Gastroesophageal sphincter (tissue), 4 donors: ENCODE data around the gene CST4. TPM values are rescaled to one million over a fixed set of nuclear protein-coding genes. Genes with fewer than 3 reads are reported as not detected.
"Not testable (repeated sequence)": the region's sequence is repeated elsewhere in the genome, so short reads cannot be mapped to it uniquely, and the experiment has no call there.

Experiments
- ATAC-seq: fragments of 150-250 bp; one replicate; pipeline ENCODE4 v1.9.1; 2016; ENCODE audit warnings: mild to moderate bottlenecking, moderate library complexity
- H3K27ac ChIP-seq, 4 donors: fragments of 200-600 bp; sonication (generic) in 3 of 4; 1 replicate in 3 of 4; 2 replicates in 1 of 4; pipeline ENCODE4 v1.5.1; 2016 to 2019
- H3K27me3 ChIP-seq: fragments of 200-600 bp; sonication (generic); one replicate; pipeline ENCODE4 v1.5.1; 2019
- H3K36me3 ChIP-seq, 2 donors: fragments of 200-600 bp; sonication (generic); one replicate each; pipeline ENCODE4 v1.5.1; 2019; ENCODE audit warnings: control low read depth in 1 of 2
- H3K4me1 ChIP-seq, 3 donors: fragments of 200-600 bp; sonication (generic); 1 replicate in 2 of 3; 2 replicates in 1 of 3; pipeline ENCODE4 v1.5.1; 2016 to 2019; ENCODE audit warnings: control low read depth in 2 of 3
- H3K4me3 ChIP-seq, 2 donors: fragments of 200-600 bp; sonication (generic); one replicate each; pipeline ENCODE4 v1.5.1; 2019; ENCODE audit warnings: mild to moderate bottlenecking in 1 of 2, moderate library complexity in 1 of 2
- H3K9me3 ChIP-seq, 3 donors: fragments of 200-600 bp; sonication (generic); one replicate each; pipeline ENCODE4 v1.5.1; 2017 to 2019; ENCODE audit warnings: control low read depth in 2 of 3
- EP300 ChIP-seq: sonication (generic); formaldehyde crosslinking; IDR thresholded peaks from one replicate; pipeline ENCODE4 v1.6.1; 2017; ENCODE audit warnings: antibody characterized with exemption, mild to moderate bottlenecking
- POLR2A ChIP-seq, 2 donors: fragments of 450-650 bp; IDR thresholded peaks; one replicate each; pipeline ENCODE4 v1.6.1; 2017; ENCODE audit warnings: antibody characterized with exemption in 2 of 2, mild to moderate bottlenecking in 2 of 2, moderate library complexity in 1 of 2
- POLR2AphosphoS5 ChIP-seq: sonication (generic); formaldehyde crosslinking; IDR thresholded peaks from one replicate; pipeline ENCODE4 v1.6.1; 2017; ENCODE audit warnings: antibody characterized with exemption
- WGBS, 2 donors: methylation state at CpG; one replicate each; pipeline ENCODE4 v1.1.5; 2018; ENCODE audit warnings: low coverage in 1 of 2; 5-methylcytosine and 5-hydroxymethylcytosine counted together
- total RNA-seq, 4 donors: library from RNA; depleted of rRNA; stranded (reverse); fragments of >200 nt; gene quantifications; one replicate each; pipeline ENCODE4 v1.1.0, GENCODE V29; 2016
- TF ChIP-seq, protein P1 (sequence below), 4 experiments: fragments of 200-600 bp in 2 of 4; fragments of 450-650 bp in 2 of 4; sonication (generic) in 1 of 4; IDR thresholded peaks; one replicate each; pipeline ENCODE4 v1.5.1; 2017 to 2019; ENCODE audit warnings: antibody characterized with exemption in 4 of 4, mild to moderate bottlenecking in 2 of 4, moderate library complexity in 2 of 4

CST4 gene
- total RNA-seq, 4 donors from 2014 or later: not detected

DNA sequence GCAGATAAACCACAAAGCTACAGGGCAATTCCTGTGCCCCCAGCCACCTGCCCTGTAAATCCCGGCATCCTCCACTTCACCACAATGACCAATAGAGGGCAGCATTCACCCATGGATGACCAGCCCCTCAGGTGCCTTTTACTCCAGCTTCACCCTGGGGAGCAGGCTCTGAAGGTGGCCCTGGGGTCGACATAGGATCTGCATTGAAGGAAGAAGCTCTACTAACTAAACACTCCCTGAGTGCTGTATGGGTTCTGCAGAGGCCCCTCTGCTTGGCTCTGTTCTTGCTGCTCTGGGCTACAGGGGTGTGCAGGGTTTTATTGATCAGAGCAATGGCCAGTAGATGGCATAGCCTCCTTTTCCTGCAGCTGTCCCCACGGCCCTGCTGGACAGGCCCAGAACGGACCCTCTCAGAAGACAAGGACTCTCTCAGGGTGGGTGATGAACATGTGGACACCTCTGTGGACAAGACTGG is 20.3 kb downstream of the CST4 start:
- WGBS, 2 donors: 0 to 10% methylated on average over 1 to 3 of the region's 4 CpGs
- Histone ChIP-seq H3K27me3 (no peaks in the 10 kb centered on the region), H3K4me3 (no peak overlapping the region), H3K36me3 (no peaks in the 10 kb centered on the region), H3K9me3 (no peaks in the 10 kb centered on the region), H3K4me1 (no peaks in the 10 kb centered on the region), H3K27ac (no peak overlapping the region)
- ATAC-seq: peak; percentile 66
- TF ChIP-seq, protein P1, sequence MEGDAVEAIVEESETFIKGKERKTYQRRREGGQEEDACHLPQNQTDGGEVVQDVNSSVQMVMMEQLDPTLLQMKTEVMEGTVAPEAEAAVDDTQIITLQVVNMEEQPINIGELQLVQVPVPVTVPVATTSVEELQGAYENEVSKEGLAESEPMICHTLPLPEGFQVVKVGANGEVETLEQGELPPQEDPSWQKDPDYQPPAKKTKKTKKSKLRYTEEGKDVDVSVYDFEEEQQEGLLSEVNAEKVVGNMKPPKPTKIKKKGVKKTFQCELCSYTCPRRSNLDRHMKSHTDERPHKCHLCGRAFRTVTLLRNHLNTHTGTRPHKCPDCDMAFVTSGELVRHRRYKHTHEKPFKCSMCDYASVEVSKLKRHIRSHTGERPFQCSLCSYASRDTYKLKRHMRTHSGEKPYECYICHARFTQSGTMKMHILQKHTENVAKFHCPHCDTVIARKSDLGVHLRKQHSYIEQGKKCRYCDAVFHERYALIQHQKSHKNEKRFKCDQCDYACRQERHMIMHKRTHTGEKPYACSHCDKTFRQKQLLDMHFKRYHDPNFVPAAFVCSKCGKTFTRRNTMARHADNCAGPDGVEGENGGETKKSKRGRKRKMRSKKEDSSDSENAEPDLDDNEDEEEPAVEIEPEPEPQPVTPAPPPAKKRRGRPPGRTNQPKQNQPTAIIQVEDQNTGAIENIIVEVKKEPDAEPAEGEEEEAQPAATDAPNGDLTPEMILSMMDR (IDR thresholded peaks at IDR 0.05): peak; percentile 57 to 83 (median 68)
- no peak for TF ChIP-seq POLR2AphosphoS5

DNA sequence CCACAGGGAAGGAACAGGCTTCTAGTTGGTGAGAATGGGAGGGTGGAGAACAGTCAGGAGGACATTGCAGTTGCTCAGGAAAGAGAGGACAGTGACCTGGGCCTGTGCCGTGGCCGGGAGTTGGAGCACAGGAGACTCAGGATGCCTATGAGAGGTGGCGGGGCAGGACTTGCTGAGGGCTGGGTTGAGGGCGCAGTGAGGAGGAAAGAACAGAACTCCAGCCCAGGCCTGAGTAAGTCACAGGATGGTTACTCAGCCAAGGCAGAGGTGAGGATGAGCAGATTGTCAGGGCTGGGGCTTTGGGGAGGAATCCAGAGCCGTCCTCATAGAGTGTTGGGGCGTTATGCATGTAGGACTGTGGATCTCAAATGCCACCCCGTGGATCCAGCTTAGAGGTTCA is 21.2 kb downstream of the CST4 start:
- H3K9me3 ChIP-seq: no peaks in the 10 kb centered on the region
- TF ChIP-seq POLR2AphosphoS5 (no peak), EP300 (no peak), POLR2A (IDR thresholded peaks at IDR 0.05) (no peak)
- TF ChIP-seq, protein P1 (IDR thresholded peaks at IDR 0.05): no peak
- no peaks in the 10 kb centered on the region for H3K4me1 ChIP-seq
- H3K36me3 ChIP-seq: no peaks in the 10 kb centered on the region
- ATAC-seq: no peak
- no peak overlapping the region for H3K4me3 ChIP-seq
- H3K27ac ChIP-seq: no peak overlapping the region
- H3K27me3 ChIP-seq: no peaks in the 10 kb centered on the region
- 64 to 78% methylated on average over 2 to 7 of the region's 7 CpGs for WGBS, 2 donors

DNA sequence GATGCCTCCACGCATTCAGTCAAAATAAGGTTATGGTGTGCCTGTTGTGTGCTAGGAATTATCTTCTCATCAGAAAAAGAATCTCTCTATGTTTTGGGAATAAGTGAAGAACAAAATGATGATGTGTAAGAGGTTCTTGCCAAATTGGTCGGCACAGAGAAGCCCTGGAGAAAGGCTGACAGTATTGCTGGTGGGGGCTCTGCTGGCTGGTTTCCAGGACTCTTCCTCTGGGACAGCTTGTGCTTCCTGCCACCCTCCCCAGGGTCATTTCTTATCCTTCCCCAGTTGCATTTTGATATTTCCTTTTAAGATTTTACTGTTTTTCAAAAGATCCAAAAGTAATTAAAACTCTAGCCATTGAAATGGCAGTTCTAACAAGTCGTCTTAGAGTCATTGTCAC is 22.1 kb downstream of the CST4 start:
- Histone ChIP-seq H3K9me3 (no peaks in the 10 kb centered on the region), H3K4me1 (no peaks in the 10 kb centered on the region), H3K27ac (no peak overlapping the region), H3K36me3 (no peaks in the 10 kb centered on the region), H3K27me3 (no peaks in the 10 kb centered on the region), H3K4me3 (no peak overlapping the region)
- 20 to 40% methylated on average over 2 to 3 of the region's 3 CpGs for WGBS, 2 donors
- ATAC-seq: no peak
- TF ChIP-seq POLR2AphosphoS5: no peak
- no peak for TF ChIP-seq POLR2A (IDR thresholded peaks at IDR 0.05)
- TF ChIP-seq EP300: no peak
- TF ChIP-seq, protein P1 (IDR thresholded peaks at IDR 0.05): no peak

DNA sequence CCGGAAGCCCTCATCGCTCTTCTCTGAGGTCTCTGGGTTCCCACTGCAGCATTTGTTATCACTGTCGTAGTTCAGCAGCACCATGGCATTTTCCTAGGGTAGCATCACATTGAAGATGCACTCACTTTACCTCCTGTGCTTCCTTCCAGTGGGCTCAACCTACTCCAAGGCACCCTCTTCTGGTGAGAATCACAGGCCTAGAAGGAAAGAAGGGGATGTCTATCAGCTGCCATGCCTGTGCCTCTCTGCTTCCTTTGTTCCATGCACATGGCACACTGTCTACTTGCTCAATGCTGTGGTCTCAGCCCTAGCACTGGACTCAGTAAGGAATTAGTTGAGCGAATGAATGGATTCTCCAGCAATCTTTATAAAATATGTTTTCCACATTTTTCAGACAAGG is 22.6 kb downstream of the CST4 start:
- TF ChIP-seq POLR2A (IDR thresholded peaks at IDR 0.05): no peak
- no peak overlapping the region for H3K4me3 ChIP-seq
- 78 to 83% methylated on average over 3 to 4 of the region's 4 CpGs for WGBS, 2 donors
- H3K36me3 ChIP-seq: no peaks in the 10 kb centered on the region
- H3K4me1 ChIP-seq: no peaks in the 10 kb centered on the region
- H3K9me3 ChIP-seq: no peaks in the 10 kb centered on the region
- no peaks in the 10 kb centered on the region for H3K27me3 ChIP-seq
- ATAC-seq: no peak
- H3K27ac ChIP-seq: no peak overlapping the region

DNA sequence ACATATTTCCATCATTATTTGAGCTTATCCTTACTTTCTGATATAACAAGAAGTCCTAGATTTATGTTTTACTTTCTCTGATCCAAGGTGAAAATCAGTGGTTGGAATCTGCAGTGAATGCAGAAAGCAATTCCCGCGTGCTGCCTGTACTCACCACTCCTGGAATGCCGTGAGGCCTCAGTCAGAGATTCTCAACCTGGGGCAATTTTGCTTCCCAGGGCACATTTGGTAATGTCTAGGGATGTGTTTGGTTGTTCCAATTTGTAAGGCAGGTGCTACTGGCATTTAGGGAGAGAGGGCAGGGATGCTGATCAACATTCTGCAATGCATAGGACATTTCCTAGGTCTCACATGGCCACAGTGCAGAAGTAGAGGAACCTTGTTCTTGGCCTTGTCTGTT is 23.9 kb downstream of the CST4 start:
- WGBS, 2 donors: 86 to 100% methylated on average over 2 to 3 of the region's 3 CpGs
- peaks cover 0 to 5% (median 0%) of the 10 kb centered on the region in 3 donors for H3K4me1 ChIP-seq
- ATAC-seq: no peak

DNA sequence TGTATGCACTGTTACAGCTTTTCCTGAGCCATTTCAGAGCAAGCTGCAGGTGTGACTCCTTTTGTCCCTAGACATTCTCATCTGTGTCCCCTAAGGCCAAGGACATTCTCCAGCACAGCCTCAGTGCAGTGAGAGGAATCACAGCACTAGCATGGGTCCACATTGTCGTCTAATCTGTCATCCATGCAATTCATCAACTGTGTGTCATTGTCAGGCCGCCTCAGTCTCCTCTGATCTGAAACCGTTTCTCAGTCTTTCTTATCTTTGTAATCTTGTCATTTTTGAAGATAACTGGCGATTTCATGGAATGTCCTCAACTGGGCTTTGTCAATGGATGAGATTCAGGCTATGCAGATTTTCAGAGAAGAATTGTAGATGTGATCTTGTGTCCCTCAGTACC is 24.8 kb downstream of the CST4 start:
- not testable (repeated sequence) for H3K4me3 ChIP-seq, H3K9me3 ChIP-seq, H3K36me3 ChIP-seq, ATAC-seq, H3K4me1 ChIP-seq, H3K27me3 ChIP-seq, H3K27ac ChIP-seq
- 59 to 76% methylated on average over 4 of the region's 4 CpGs for WGBS, 2 donors

More for the DNA sequence above, 23.9 kb downstream of the CST4 start:
- Histone ChIP-seq H3K36me3 (no peaks in the 10 kb centered on the region), H3K27ac (no peak overlapping the region), H3K27me3 (no peaks in the 10 kb centered on the region), H3K9me3 (no peaks in the 10 kb centered on the region), H3K4me3 (no peak overlapping the region)
- no peak for TF ChIP-seq POLR2AphosphoS5
- TF ChIP-seq EP300: no peak
- TF ChIP-seq POLR2A (IDR thresholded peaks at IDR 0.05): no peak
- TF ChIP-seq, protein P1 (IDR thresholded peaks at IDR 0.05): no peak
